Upper lobe of left lung (tissue), 6 donors: ENCODE results near the gene SEC14L3. TPM values are rescaled to one million over a fixed set of nuclear protein-coding genes. Genes with fewer than 3 reads are reported as not detected.

Experiments used
- ATAC-seq, 2 donors: fragments of 200-7000 bp; cut with Tn5 transposase; one replicate each; pipeline ENCODE4 v1.9.1; 2022; ENCODE audit warnings: mild to moderate bottlenecking in 2 of 2, moderate library complexity in 2 of 2; ENCODE audit not compliant: low FRiP score in 2 of 2
- DNase-seq, 2 donors: peaks; one replicate each; pipeline ENCODE4 v3.0.0-alpha.2; 2019 to 2020
- H3K27ac ChIP-seq, 4 donors: fragments of 200-600 bp; sonication (generic); one replicate each; pipeline ENCODE4 v1.5.1; 2016 to 2019
- H3K27me3 ChIP-seq, 4 donors: fragments of 200-600 bp; sonication (generic); one replicate each; pipeline ENCODE4 v1.5.1; 2017 to 2019
- H3K36me3 ChIP-seq, 4 donors: fragments of 200-600 bp; sonication (generic); one replicate each; pipeline ENCODE4 v1.5.1; 2016 to 2019
- H3K4me1 ChIP-seq, 4 donors: fragments of 200-600 bp; sonication (generic); one replicate each; pipeline ENCODE4 v1.5.1; 2018 to 2019
- H3K4me3 ChIP-seq, 4 donors: fragments of 200-600 bp; sonication (generic); one replicate each; pipeline ENCODE4 v1.5.1; 2017 to 2019; ENCODE audit warnings: mild to moderate bottlenecking in 2 of 4, moderate library complexity in 1 of 4
- H3K9me3 ChIP-seq, 4 donors: fragments of 200-600 bp; sonication (generic); one replicate each; pipeline ENCODE4 v1.5.1; 2018 to 2019
- CTCF ChIP-seq, 6 experiments: fragments of 450-650 bp in 4 of 6; fragments of 200-600 bp in 2 of 6; sonication (generic) in 2 of 6; IDR thresholded peaks; one replicate each; pipeline ENCODE4 v1.5.1; 2016 to 2019; ENCODE audit warnings: antibody characterized with exemption in 6 of 6
- EP300 ChIP-seq, 4 donors: sonication (generic); formaldehyde crosslinking; IDR thresholded peaks; one replicate each; pipeline ENCODE4 v1.5.1; 2017; ENCODE audit warnings: antibody characterized with exemption in 4 of 4, control low read depth in 2 of 4
- POLR2A ChIP-seq, 4 donors: fragments of 450-650 bp; IDR thresholded peaks; one replicate each; pipeline ENCODE4 v1.5.1; 2016 to 2017; ENCODE audit warnings: antibody characterized with exemption in 4 of 4, mild to moderate bottlenecking in 2 of 4
- POLR2AphosphoS5 ChIP-seq, 2 donors: sonication (generic); formaldehyde crosslinking; IDR thresholded peaks; one replicate each; pipeline ENCODE4 v1.5.1; 2017; ENCODE audit warnings: antibody characterized with exemption in 2 of 2
- WGBS, 2 donors: methylation state at CpG; one replicate each; pipeline ENCODE4 v1.1.5; 2017 to 2018; 5-methylcytosine and 5-hydroxymethylcytosine counted together
- total RNA-seq, 6 donors: library from RNA; depleted of rRNA in 4 of 6; stranded (reverse); fragments of >200 nt in 4 of 6; gene quantifications; one replicate each; pipeline versions ENCODE4 v1.1.0 to v1.2.1, GENCODE V29; 2016 to 2021
- donor health status: DM: no; HTN: no; CAD: no; lungs with moderate emphysema.
- donor health status: DM: no; HTN: yes; CAD: no; lungs with severe emphysema.

Gene SEC14L3
- total RNA-seq, 6 donors from 2014 or later = 0.43 to 2.3 (median 1.1) TPM; not detected in 1

DNA sequence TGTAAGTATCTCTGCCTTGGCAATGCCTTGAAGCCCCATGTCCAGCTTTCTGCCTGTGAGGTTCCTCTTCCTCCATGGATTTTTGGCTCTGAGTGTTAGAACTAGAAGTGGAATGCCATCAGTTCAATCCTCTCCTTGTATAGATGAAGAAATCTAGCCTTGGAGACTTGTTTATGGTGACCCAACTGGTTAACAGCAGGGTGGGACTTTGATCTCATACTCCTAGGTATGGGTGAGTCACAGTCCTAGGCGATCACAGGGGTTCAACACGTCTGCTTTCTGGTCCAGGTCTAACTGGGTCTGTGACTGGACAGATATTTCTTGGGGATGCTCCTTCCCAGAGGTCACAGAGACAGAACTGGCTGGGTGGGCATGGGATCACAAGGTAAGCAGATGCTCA, 55.4 kb downstream of the SEC14L3 start:
- WGBS, 2 donors = 84 to 86% methylated on average over 2 of the region's 2 CpGs
- Histone ChIP-seq H3K27me3 (no peaks in the 10 kb centered on the region), H3K27ac (no peak overlapping the region), H3K36me3 (peaks cover 9 to 55% (median 21%) of the 10 kb centered on the region in 4 donors), H3K9me3 (no peaks in the 10 kb centered on the region), H3K4me3 (no peak overlapping the region), H3K4me1 (peaks cover 0 to 8% (median 5%) of the 10 kb centered on the region in 4 donors)
- ATAC-seq = no peak
- no peak for DNase-seq
- TF ChIP-seq POLR2AphosphoS5 (IDR thresholded peaks at IDR 0.05) (no peak), POLR2A (IDR thresholded peaks at IDR 0.05) (no peak), CTCF (IDR thresholded peaks at IDR 0.05) (no peak), EP300 (IDR thresholded peaks at IDR 0.05) (no peak)

DNA sequence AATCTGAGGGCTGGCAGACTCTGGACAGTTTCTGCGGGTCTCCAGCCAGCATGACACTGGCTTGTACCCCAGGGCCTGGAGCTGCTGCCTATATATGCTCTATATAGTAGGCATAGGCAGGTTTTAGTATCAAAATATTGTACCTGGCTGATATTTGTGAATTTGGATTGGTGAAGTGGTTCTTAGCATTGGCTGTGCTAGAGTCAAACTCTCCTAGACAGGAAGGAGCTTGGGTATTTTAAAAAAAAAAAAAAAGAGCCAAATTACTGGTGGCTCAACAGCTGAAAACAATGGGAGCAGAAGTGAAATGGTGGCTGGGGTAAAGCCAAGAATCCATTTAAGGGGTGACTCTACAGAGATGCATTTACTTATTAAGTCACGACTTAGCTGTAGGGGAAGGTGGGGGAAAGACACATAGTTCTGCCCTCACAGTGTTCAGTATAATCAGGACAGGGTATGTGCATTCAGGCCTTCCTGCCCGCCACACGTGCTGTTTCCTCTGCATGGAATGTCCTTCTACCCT, 57.2 kb downstream of the SEC14L3 start:
- H3K36me3 ChIP-seq = peaks cover 9 to 72% (median 29%) of the 10 kb centered on the region in 4 donors

GRCh38 chr22:30413745-30414524, 57.9 kb downstream of the SEC14L3 start:
- Histone ChIP-seq H3K27me3 (no peaks in the 10 kb centered on the region), H3K36me3 (peaks cover 9 to 69% (median 28%) of the 10 kb centered on the region in 4 donors), H3K4me1 (no peaks in the 10 kb centered on the region), H3K9me3 (no peaks in the 10 kb centered on the region), H3K4me3 (no peak overlapping the region), H3K27ac (no peak overlapping the region)
- TF ChIP-seq CTCF (IDR thresholded peaks at IDR 0.05) (no peak), POLR2A (IDR thresholded peaks at IDR 0.05) (no peak), POLR2AphosphoS5 (IDR thresholded peaks at IDR 0.05) (no peak), EP300 (IDR thresholded peaks at IDR 0.05) (no peak)
- WGBS, 2 donors = 86 to 88% methylated on average over 5 of the region's 5 CpGs
- no peak for ATAC-seq
- DNase-seq = no peak

More for the DNA sequence above, 57.2 kb downstream of the SEC14L3 start:
- TF ChIP-seq EP300 (IDR thresholded peaks at IDR 0.05) (no peak), CTCF (IDR thresholded peaks at IDR 0.05) (no peak), POLR2A (IDR thresholded peaks at IDR 0.05) (no peak), POLR2AphosphoS5 (IDR thresholded peaks at IDR 0.05) (no peak)
- DNase-seq (no peak), ATAC-seq (no peak)
- H3K4me1 ChIP-seq = no peaks in the 10 kb centered on the region
- no peaks in the 10 kb centered on the region for H3K9me3 ChIP-seq
- no peaks in the 10 kb centered on the region for H3K27me3 ChIP-seq
- WGBS, 2 donors = 87 to 93% methylated on average over 4 of the region's 4 CpGs
- H3K4me3 ChIP-seq = no peak overlapping the region
- no peak overlapping the region for H3K27ac ChIP-seq

GRCh38 chr22:30413001-30413400, 58.8 kb downstream of the SEC14L3 start:
- no peak for ATAC-seq
- Histone ChIP-seq H3K27ac (no peak overlapping the region), H3K4me1 (no peaks in the 10 kb centered on the region), H3K36me3 (peaks cover 8 to 66% (median 24%) of the 10 kb centered on the region in 4 donors), H3K9me3 (no peaks in the 10 kb centered on the region), H3K4me3 (no peak overlapping the region), H3K27me3 (no peaks in the 10 kb centered on the region)
- TF ChIP-seq POLR2A (IDR thresholded peaks at IDR 0.05) (no peak), CTCF (IDR thresholded peaks at IDR 0.05) (no peak), POLR2AphosphoS5 (IDR thresholded peaks at IDR 0.05) (no peak), EP300 (IDR thresholded peaks at IDR 0.05) (no peak)
- DNase-seq = no peak
- WGBS, 2 donors = 85 to 88% methylated on average over 4 of the region's 4 CpGs
